NCI-H510A treated with DMSO at 0.1 percent for 48 hours (cell line): ENCODE data around the gene NDUFB4.

Source experiments
- DNase-seq: peaks from one replicate; lab custom pipeline; 2025; lab: John Stamatoyannopoulos, UW

NDUFB4 gene

GRCh38 chr3:120596116-120596852 lies at the start of gene NDUFB4:
NDUFB4 (plus strand) TSS chr3:120596336; CDS start chr3:120596360, 24 bp downstream.
- peak; percentile 95 for DNase-seq

- no peak for DNase-seq
Observed at GRCh38 chr3:120550546-120550945, 45.6 kb upstream of the NDUFB4 start.

- no peak for DNase-seq
Observed at GRCh38 chr3:120552184-120553172, 43.7 kb upstream of the NDUFB4 start.

GRCh38 chr3:120554812-120555606 lies 41.1 kb upstream of the NDUFB4 start:
- DNase-seq = no peak

GRCh38 chr3:120555657-120556509 lies 40.3 kb upstream of the NDUFB4 start:
- no peak for DNase-seq

- no peak for DNase-seq
Observed at GRCh38 chr3:120557115-120557514, 39.0 kb upstream of the NDUFB4 start.

- DNase-seq = peak; percentile 78
Observed at GRCh38 chr3:120558771-120559241, 37.3 kb upstream of the NDUFB4 start.

- peak; percentile 15 for DNase-seq
Observed at GRCh38 chr3:120559242-120560061, 36.7 kb upstream of the NDUFB4 start.

- no peak for DNase-seq
Observed at GRCh38 chr3:120560304-120561250, 35.6 kb upstream of the NDUFB4 start.

- DNase-seq = peak; percentile 39
Observed at GRCh38 chr3:120561251-120562045, 34.7 kb upstream of the NDUFB4 start.

GRCh38 chr3:120563356-120564022 lies 32.6 kb upstream of the NDUFB4 start:
- DNase-seq = no peak

GRCh38 chr3:120566243-120566975 lies 29.7 kb upstream of the NDUFB4 start:
- no peak for DNase-seq

GRCh38 chr3:120567370-120568201 lies 28.6 kb upstream of the NDUFB4 start:
- DNase-seq = peak; percentile 50

- no peak for DNase-seq
Observed at GRCh38 chr3:120568202-120568531, 28.0 kb upstream of the NDUFB4 start.

GRCh38 chr3:120568598-120568997 lies 27.5 kb upstream of the NDUFB4 start:
- no peak for DNase-seq
